GM21576 (cell line): ENCODE results near the gene DUOXA2.
"Not testable (repeated sequence)": the region's sequence is repeated elsewhere in the genome, so short reads cannot be mapped to it uniquely, and the experiment has no call there.

Source experiments
- ATAC-seq: cut with Tn5 transposase; IDR thresholded peaks from one replicate; pipeline ENCODE4 v1.9.1; 2021; ENCODE audit warnings: mild to moderate bottlenecking, moderate library complexity; ENCODE audit not compliant: unreplicated experiment

Gene DUOXA2

GRCh38 chr15:45134682-45135604, 20.8 kb downstream of the DUOXA2 start:
- ATAC-seq, result no peak

DNA sequence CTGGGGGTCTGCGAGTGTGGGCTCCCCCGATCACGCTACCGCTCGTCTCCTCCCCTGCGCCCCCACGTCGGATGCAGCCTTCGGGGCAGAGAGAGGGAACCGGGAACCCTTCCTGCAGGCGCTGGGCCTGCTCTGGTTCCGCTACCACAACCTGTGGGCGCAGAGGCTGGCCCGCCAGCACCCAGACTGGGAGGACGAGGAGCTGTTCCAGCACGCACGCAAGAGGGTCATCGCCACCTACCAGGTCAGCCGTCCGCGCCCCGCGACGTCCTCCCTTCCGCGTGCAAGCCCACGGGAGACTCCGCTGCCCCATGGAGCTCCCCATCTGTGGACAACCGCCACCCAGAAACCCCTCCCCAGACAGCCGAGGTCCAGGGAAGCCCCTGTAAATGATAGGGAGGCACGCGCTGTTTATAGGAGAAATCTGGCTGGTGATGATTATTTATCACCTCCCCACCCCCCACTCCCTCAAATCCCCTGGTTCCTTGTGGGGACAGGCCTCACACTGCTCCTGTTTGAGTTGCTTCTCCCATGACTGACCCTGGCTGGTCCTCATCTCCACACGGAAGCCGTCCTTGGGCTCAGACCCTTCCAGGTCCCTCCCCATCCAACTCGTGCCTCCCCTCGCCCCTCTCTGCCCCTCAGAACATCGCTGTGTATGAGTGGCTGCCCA, 21.7 kb downstream of the DUOXA2 start:
- ATAC-seq, result not testable (repeated sequence)

GRCh38 chr15:45136378-45136764, 22.2 kb downstream of the DUOXA2 start:
- ATAC-seq, result no peak

DNA sequence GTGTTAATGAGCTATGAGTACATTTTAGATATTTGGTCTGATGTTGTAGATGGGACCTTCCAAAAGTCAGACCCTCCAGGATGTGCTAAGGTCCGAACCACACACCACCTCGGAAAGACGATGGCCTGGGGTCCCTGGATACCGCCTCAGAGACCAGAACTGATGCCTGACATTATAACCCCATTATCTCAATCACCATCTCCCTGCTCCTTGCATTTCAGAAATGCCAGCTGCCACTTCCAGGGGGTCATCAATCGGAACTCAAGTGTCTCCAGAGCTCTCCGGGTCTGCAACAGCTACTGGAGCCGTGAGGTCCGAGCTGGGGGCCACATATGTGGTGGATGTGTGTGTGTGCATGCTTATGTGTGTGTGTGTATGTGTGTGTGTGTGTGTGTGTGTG, 23.6 kb downstream of the DUOXA2 start:
- no peak for ATAC-seq

- no peak for ATAC-seq
Observed at GRCh38 chr15:45138814-45139765, 25.0 kb downstream of the DUOXA2 start.

DNA sequence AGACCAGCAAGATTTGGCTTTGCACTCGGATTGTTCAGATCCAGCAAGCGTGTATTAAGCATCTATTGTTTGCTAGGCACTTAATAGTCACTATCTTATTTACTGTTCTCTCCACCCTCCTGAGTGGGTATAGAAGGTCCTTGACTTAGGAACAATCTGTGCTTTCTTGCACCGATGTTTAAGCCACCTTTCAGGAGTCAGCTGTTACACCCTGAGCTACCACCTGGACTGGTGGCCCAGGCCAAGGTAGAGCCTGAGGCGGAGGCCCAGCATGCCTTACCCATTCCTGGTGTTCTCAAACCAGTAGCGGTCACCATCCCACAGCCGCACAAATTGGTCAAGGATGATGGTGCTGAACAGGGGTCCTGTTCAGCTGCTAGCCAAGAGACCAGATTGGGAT, 25.6 kb downstream of the DUOXA2 start:
- no peak for ATAC-seq

DNA sequence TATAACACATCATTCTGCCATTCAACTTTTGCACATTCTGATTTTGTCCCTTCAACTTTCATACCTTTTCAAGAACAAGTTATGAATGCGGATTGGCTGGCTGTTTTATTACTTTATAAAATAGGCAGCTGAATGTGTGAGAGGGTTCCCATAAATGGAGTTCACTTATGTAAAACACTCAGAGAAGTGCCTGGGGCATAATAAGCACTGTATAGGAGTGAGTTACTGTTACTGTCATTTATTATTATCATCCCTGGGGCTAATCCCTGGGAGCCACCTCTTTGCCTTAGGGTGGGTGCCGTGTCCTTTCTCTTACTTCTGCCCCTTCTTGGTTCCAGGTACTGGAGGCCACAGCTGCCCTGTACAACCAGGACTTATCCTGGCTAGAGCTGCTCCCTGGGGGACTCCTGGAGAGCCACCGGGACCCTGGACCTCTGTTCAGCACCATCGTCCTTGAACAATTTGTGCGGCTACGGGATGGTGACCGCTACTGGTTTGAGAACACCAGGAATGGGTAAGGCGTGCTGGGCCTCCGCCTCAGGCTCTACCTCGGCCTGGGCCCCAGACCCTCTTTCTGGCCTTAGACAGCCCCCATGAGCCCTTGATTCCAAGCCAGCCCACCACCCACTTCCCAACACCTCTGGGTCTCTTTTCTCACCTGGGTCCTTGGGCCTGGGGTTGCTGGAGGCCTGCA, 26.6 kb downstream of the DUOXA2 start:
- no peak for ATAC-seq

DNA sequence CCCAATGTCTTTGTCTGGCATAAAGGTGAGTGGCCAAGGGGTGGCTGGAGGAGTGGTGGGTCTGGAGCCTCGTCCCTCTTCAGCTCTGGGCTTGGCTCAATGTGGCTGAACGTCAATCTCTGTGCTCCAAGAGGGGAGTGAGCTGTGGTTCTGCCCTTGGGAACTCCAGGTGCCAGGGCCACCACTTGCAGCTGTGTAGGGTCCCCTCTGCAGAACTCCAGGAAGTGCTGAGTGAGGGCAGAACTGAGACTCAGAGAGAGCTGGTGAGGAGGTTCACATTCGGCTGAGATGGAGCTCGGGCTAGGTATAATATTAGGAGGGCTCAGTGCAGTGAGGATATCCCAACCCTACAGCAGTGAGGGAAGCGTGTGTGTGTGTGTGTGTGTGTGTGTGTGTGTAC, 27.3 kb downstream of the DUOXA2 start:
- no peak for ATAC-seq

DNA sequence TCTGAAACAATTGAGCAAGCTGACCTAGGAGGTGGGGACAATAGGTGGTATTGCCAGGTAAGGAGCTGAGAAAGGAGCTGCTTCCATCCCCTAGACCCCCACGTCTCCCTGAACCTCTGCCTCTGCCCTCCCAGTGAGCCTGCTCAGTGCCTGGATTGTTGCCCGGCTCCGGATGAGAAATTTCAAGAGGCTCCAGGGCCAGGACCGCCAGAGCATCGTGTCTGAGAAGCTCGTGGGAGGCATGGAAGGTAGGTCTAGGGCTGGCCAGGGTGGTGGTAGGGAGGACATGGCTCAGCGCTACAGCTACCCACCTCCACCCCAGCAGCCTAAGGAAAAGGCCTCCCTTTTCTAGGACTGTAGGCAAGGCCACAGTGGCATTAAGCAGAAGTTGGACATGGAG, 28.9 kb downstream of the DUOXA2 start:
- ATAC-seq, result no peak

DNA sequence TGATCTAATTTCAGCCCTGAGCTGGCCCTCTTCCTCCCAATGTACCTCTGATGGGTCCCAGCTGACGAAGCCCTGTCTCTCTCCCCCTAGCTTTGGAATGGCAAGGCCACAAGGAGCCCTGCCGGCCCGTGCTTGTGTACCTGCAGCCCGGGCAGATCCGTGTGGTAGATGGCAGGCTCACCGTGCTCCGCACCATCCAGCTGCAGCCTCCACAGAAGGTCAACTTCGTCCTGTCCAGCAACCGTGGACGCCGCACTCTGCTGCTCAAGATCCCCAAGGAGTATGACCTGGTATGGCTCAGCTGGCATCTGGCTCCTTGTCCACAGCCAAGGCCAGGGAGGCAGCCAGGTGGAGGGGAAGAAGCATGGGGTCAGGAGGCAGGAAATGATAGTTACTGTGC, 29.8 kb downstream of the DUOXA2 start:
- ATAC-seq, result no peak

GRCh38 chr15:45144775-45145174, 30.6 kb downstream of the DUOXA2 start:
- ATAC-seq, result no peak

GRCh38 chr15:45146405-45146804, 32.3 kb downstream of the DUOXA2 start:
- no peak for ATAC-seq

GRCh38 chr15:45147606-45148005, 33.5 kb downstream of the DUOXA2 start:
- no peak for ATAC-seq

- no peak for ATAC-seq
Observed at GRCh38 chr15:45148076-45149059, 34.2 kb downstream of the DUOXA2 start.

DNA sequence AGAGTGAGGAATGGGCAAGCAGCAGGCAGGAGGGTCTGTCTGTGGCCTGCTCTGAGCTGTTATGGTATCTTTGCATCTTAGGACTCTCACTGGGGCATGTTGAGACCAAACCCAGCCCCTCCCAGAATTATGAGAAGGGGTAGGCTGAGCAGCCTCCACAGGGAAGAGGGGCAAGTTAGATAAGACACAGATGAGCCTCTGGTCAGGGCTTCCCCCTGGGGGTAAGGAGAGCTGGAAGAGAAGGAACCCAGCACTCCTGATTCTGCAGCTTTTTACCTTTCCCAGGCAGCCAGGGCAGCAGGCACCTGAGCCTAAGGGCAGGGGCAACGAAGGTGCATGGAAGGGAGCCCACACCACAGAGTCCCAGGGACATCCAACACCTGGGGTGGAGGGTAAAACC, 34.9 kb downstream of the DUOXA2 start:
- no peak for ATAC-seq

DNA sequence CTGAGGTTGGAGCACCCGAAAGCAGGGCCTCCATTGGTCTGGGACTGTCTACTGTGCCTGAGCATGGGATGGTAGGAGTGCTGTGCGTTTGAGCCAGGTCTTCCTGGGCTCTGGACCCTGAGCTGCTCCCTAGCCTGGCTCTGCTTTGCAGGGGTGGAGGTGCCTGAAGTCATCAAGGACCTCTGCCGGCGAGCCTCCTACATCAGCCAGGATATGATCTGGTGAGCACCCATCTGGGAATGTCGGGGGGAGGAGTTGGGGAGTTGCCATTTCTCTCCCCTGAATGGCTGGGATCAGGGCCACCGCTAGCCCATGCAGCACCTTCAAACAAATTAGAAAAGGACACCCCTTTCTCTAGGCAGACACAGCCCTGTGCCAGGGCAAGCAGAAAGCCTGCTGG, 36.4 kb downstream of the DUOXA2 start:
- ATAC-seq, result no peak

DNA sequence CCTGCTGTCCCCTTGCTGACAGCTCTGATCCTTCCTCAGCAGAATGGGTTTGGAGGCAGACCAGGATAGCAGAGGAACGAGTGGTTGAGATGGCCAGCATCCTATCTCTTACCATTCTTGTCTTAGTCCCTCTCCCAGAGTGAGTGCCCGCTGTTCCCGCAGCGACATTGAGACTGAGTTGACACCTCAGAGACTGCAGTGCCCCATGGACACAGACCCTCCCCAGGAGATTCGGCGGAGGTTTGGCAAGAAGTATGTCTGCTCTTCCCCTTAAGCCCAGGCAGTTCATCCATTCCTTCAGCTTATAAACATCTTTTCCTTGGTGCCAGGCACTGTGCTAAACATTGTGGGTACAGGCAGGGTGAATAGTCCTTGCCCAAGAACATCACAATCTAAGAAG, 36.9 kb downstream of the DUOXA2 start:
- ATAC-seq, result no peak

GRCh38 chr15:45151998-45152828, 38.1 kb downstream of the DUOXA2 start:
- ATAC-seq, result no peak

DNA sequence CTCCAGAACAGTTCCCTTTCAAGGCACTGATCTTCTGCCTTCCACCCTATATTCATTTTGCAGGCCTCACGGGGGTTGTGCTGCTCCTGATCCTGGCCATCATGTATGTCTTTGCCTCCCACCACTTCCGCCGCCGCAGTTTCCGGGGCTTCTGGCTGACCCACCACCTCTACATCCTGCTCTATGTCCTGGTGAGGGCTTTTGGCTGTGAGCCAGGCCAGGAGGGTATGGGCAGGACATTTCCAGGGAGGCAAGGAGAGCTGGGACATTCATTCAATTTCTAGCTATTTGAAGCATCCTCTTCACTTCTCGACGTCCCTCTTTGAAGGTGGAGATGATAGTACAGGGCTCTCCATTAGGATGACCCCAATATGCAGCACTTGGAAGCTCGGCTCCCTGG, 41.6 kb downstream of the DUOXA2 start:
- ATAC-seq, result no peak
